GM18873 (cell line): Measurements from ENCODE around the gene RTN4R.

Source experiments
- ATAC-seq: cut with Tn5 transposase; IDR thresholded peaks from one replicate; pipeline ENCODE4 v1.9.1; 2021; ENCODE audit warnings: mild to moderate bottlenecking, moderate library complexity, moderate number of reproducible peaks; ENCODE audit not compliant: unreplicated experiment, low FRiP score

Gene RTN4R

DNA sequence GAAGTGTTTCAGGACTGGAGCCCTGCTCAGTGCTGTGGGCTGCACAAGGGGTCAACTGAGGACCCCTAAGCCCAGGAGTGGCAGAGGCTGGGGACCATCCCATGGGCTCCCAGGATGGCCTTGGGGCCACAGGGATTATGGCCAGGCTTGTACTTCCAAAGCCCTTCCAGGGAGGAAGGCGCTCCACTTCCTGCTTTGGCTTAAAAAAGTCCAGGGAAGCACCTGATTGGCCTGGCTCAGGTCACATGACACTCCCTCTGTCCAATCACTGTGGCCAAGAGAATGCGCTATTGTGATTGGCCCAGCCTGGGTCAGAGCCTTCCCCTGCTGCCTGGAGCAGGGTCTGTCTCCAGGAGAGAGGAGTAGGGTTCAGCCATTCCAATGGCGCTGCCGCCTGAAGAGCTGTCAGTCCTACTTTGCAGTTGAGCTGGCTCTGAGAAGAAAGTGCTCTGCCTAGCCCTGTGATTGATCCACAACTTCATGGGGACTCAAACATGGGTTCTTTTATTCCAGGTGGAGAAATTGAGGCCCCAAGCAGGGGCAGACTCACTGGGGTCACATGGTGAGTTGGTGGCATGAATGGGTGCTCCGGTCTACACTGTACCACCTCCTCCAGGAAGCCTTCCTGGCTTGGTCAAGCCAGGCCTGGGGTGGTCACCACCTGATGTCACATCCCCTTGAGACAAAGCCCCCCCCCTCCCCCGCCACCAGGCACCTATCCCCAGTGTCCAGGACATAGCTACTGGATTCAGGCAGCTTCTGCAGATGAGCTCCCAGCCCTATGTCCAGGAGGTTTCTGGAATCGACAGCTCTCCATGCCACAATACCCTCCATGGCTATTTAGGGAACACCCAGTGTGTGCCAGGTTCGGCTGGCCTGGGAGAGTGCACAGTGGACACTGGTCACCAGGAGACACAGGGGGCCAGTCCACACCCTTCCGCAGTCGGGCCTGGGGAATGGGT, 48.2 kb downstream of the RTN4R start:
- ATAC-seq = no peak

DNA sequence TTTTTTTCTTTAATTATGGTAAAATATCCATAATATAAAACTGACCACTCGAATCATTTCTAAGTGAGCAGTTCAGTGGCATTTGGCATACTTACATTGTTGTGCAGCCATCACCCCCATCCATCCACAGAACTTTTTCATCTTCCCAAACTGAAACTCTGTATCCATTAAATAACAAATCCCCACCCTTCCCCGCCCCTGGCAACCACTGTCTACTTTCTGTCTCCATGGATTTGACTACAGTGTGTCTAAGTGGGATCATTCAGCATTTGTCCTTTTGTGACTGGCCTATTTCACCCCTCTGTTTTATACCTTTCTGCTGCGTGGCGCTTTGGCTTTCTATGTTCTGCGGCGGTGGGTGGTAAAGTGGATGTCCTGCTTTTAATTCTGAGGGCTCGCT, 49.1 kb downstream of the RTN4R start:
- ATAC-seq = no peak

DNA sequence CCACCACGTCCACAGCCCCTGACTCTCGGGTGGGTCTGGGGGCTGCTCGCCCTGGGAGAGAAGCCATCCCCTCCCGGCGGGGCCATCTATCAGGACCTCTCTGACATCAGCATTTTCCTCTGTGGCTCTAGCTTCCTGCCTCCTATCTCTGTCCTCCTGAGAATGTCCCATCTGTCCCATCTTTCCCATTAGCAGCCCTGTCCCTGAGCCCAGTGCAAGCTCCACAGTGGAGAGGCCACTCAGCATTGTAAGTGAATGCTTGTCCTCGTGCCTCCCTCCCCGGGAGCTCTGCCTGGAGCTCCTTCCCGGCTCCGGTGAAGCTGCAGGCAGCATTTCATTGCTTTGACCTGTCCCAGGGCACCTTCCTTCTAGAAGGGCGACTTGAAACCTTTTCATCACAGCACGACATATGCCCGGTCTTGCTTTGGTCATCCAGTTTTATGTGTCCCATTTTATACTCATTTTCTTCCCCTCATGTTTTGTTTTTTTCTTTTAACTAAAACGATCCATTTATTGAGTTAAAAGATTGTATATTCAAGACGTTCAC, 49.7 kb downstream of the RTN4R start:
- no peak for ATAC-seq

- no peak for ATAC-seq
These were observed 50.6 kb downstream of the RTN4R start for GRCh38 chr22:20217563-20217962.

DNA sequence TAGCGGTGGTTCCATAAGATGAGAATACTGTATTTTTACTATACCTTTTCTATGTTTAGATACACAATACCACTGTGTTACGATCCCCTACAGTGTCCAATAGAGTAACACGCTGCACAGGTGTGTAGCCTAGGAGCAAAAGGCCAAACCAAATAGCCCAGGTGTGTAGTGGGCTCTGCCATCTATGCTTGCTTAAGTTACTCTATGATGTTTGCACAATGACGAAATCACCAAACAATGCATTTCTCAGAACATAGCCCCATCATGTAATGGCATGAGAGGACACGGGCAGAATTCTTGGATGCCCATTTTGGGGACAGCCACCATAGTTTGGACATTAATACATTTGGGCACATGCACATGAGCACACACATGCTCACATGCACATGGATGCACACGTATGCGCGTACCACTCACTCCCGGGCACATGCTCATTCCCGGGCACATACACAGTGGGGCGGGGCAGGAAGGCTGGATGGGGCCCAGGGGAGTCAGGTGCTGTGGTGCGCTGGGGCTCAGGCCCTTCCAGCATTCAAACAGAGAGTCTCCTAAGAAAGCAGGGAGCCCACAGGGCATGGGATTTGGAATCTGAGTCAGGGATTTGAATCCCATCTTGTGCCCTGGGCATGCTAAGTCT, 51.1 kb downstream of the RTN4R start:
- no peak for ATAC-seq

DNA sequence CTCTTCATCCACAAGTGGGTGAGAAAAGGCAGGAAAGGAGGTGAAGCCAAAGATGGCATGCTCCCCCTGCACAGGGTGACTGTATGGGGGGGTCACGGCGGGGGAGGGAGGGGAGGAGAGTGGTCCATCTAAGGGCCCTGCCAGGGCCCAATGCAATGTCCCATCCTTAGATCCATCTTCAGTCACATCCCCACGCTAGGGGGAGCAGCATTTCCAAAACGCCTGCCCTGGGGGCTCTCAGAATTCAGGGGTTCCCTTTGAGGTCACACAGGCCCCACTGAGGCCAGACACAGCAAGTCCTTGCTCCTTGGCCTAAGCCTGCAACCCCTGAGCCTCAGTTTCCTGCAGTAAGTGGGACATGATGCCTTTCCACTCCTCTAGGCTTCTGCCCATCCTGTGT, 52.4 kb downstream of the RTN4R start:
- no peak for ATAC-seq

GRCh38 chr22:20214853-20215252, 53.3 kb downstream of the RTN4R start:
- no peak for ATAC-seq

DNA sequence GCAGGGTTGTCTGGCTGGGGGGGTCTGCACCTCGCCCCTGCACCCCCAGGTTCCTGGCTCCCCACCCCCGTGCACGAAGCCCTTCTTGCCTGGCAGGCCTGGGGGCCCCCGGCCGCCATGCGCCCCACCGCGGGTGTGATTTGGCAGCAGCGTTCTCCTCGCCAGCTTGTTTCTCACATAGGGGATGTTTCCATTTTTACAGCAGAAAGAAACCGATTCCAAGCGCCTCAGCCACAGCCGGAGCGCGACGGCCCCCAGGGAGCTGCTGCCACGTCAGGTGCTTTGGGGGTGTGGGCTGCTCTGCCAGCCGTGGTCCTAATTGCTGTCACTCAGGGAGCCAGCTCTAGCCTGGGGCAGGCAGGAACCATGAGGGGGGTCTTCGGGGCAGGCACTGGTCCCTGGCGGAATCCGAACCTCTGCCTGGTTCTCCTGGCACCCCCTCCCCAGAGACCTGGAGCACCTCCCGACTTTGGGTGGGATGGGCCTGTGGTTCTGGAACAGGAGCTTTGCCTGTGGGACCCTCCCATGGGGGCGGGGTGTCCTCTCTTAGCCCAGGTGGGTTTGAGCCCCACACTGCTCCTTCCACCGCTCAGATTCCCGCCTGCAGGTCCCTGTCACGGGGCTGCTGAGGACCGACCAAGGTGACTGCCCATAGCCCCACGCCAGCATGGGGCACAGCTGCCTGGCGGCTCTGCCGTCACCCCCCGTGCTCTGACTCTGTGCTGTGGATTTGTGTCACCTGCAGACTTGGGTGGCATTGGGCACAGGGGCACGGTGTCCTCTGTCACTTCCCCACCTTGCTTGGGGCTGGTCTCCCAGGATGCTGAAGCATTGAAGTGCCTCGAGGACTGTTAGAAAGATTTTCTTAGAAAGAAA, 54.0 kb downstream of the RTN4R start:
- ATAC-seq = no peak

GRCh38 chr22:20212754-20213699, 55.1 kb downstream of the RTN4R start:
- ATAC-seq = no peak

DNA sequence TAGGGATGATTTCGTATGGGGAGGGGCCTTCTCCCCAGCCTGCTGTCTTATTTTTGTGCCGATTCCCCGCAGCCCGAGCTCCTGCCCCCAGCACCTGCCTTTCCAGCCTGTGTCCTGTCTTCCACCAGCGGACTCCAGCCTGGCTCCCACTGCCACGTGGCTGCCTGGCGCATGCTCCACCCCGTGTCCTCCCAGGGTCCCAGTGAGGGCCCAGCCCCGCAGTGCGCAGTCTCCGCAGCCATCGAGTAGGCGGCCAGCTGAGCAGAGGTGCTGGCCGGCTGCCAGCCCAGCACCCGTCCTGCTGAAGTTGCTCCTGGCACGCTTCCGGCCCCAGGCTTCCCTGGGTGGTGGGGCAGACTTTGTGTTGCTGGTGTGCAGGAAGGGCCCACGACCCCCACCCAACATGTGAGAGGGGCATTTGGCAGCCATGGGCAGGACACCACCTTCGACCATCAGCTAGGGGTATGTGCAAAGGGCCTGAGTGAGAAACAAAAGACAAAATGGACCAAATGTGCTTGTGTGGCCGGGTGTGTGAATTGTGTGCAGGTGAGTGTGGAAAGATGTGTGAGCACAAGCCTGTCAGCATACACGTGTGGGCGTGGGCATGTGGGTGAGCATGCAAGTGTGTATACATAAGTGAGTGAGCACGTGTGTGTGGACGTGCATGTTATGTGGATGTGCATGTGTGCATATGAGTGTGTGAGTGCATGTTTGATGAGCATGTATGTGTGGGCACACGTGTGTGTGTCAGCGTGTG, 55.9 kb downstream of the RTN4R start:
- ATAC-seq = no peak

DNA sequence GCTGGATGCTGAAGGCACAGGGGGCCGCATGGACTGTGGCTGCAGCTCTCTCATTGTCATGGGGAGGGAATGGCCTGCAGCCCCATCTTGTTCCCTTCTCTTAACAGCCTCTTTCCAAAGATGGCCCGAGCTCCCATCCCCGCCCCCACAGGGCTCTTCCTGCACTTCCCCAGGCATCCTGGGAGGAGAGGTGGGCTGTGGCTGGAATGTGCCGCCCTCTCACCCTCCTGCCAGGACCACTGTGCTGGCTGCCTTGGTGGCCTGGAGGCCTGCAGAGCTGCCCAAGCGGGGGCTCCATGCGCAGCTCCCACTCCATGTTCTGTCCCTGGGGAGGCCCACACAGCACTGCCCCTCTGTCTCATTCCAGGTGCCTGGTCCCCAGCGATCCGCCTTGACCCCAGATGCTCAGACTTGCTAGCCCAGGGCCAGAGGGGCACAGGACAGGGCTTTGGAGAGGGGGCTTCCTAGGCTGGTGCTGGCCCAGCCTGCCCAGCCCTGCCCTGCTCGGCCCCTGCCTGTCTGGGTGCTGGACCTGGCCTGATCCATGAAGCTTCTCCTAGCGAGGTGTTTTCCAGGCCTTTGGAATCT, 56.6 kb downstream of the RTN4R start:
- no peak for ATAC-seq

DNA sequence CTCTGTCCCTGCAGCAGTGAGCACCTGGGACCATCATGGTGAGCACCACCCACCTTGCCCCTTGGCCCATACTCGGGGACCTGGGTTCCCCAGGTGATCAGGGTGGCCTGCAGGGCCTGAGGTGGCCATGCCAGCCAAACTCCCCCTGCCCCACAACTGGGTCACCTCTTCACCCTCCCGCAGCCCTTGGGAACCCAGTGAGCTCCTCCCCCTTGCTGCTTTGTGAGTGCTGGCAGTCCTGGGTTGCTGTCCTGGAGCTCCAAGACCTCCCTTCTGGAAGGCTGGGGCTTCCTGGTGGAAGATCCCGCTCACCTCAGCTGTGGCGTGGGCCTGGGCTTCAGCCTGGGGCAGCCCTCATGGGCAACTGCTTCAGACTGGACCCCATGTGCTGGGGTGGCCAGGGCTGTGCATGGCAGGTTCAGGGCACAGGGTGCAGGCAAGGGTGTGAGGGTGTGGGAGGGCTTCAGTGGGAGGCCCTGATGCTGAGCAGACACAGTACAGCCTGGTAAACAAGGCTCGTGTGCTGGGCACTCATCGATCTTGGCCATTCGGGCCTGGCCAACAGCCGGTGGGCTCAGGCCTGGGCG, 57.6 kb downstream of the RTN4R start:
- no peak for ATAC-seq

DNA sequence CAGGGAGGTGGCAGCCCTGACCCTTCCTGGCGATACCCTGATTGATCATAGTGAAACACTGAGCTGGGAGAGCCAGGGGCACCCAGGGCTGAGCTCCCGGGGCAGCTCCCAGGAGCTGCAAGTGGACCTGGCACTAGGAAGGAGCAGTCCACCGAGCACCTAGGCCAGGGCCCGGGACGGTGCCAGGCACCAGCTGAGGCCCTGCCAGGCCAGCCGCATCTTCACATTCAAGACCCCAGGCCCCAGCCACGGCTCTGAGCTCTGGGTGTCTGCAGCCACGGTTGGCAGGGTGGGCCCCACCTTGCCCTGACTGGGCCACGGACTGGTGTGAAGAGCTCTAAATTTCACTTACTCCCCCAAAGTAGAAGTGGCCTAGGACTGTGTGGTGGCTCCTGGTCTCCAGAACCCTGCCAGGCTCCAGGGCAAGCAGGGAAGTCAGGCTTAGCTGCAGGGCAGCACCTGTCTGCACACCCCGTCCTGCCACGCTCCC, 58.3 kb downstream of the RTN4R start:
- ATAC-seq = no peak

- no peak for ATAC-seq
These were observed 59.3 kb downstream of the RTN4R start for GRCh38 chr22:20208713-20209310.

GRCh38 chr22:20207277-20208025, 60.7 kb downstream of the RTN4R start:
- ATAC-seq = no peak

DNA sequence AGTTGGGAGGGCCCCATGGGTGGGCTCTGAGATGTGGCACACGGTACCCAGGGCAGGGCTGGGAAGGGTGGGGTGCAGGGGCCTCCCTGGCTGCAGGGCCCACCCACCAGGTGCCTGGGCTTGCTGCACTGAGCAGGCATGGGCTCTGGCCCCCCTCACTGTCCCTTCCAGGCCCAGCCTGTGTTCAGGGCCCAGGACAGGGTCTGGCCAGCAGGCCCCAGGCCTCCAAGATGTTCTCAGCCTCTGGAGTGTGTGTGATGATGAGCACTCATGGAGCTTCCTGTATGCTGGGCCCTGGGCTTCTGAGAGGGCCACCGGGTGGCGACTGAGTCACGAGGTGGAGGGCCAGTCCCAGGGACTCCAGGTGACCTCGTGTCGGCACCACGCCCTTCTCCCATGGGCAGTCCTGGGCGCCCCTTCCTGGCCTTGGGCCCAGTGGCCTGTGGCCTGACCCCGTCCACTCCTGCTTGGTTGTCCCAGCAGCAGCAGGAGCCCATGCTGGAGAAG, 61.4 kb downstream of the RTN4R start:
- no peak for ATAC-seq
